Psoas muscle (tissue), 8 donors: ENCODE results near the gene TLE1. TPM values are rescaled to one million over a fixed set of nuclear protein-coding genes. Genes with fewer than 3 reads are reported as not detected.

Experiments used
- ATAC-seq, 4 donors: fragments of 200-7000 bp; cut with Tn5 transposase; one replicate each; pipeline ENCODE4 v1.9.1; 2020; ENCODE audit warnings: moderate library complexity in 3 of 4, mild to moderate bottlenecking in 2 of 4
- DNase-seq, 2 donors: peaks; one replicate each; pipeline ENCODE4 v3.0.0-alpha.2; 2020
- H3K27ac ChIP-seq: fragments of 200-600 bp; one replicate; pipeline ENCODE4 v1.8.0; 2022
- H3K27me3 ChIP-seq, 3 donors: fragments of 200-600 bp in 1 of 3; one replicate each; pipeline versions ENCODE4 v1.6.1 to v1.8.0; 2013 to 2022; ENCODE audit warnings: low read length in 2 of 3, mild to moderate bottlenecking in 2 of 3, moderate library complexity in 1 of 3; ENCODE audit not compliant: insufficient read depth in 3 of 3
- H3K36me3 ChIP-seq, 2 donors: fragments of 200-600 bp in 1 of 2; one replicate each; pipeline versions ENCODE4 v1.6.1 to v1.8.0; 2013 to 2022; ENCODE audit warnings: low read depth in 1 of 2, mild to moderate bottlenecking in 1 of 2, moderate library complexity in 1 of 2; ENCODE audit not compliant: insufficient read depth in 1 of 2
- H3K4me1 ChIP-seq: fragments of 200-600 bp; one replicate; pipeline ENCODE4 v1.8.0; 2022
- H3K4me3 ChIP-seq: fragments of 200-600 bp; one replicate; pipeline ENCODE4 v1.8.0; 2022; ENCODE audit warnings: mild to moderate bottlenecking
- H3K9me3 ChIP-seq: fragments of 200-600 bp; one replicate; pipeline ENCODE4 v1.8.0; 2022
- CTCF ChIP-seq: fragments of 200-600 bp; IDR thresholded peaks from one replicate; pipeline ENCODE4 v1.8.0; 2022; ENCODE audit warnings: antibody characterized with exemption
- WGBS, 3 donors: extraction: QIAGEN DNeasy Blood & Tissue Kit; methylation state at CpG; one replicate each; pipeline versions ENCODE4 v1.1.6 to v1.1.7; 2013; 5-methylcytosine and 5-hydroxymethylcytosine counted together
- intact Hi-C, 2 donors: fragments of 100-400 bp; cut with DNase I; formaldehyde crosslinking; loops; one replicate each; pipeline versions ENCODE4 v1.11.0 to v1.14.2; 2022
- polyA plus RNA-seq, 3 donors: library from polyadenylated mRNA; stranded (reverse); fragments of 200-250 nt; gene quantifications; one replicate each; pipeline ENCODE4 v1.2.3, GENCODE V29; 2013
- total RNA-seq, 4 donors: library from RNA; stranded (reverse); fragmentation: NEBNext Ultra II Directional in 2 of 4; extraction: Animal tissue kit (Norgen Biotek cat#: 25700) in 2 of 4; gene quantifications; one replicate each; pipeline versions ENCODE4 v1.2.1 to v1.2.4, GENCODE V29; 2021 to 2023
- donor health status: healthy with polysubstance abuse.
- donor health status: DM: no; HTN: no; CAD: no; lungs with moderate emphysema.
- donor health status: Bipolar disorder and iron deficiency.
- donor health status: healthy.
- donor health status: DM: yes; HTN: yes; CAD: no.
- donor health status: DM: no; HTN: no; CAD: no.
- donor health status: DM: no; HTN: no; CAD: no.
- donor health status: DM: yes; HTN: yes; CAD: no.

Gene TLE1
- total and polyA plus RNA-seq, 7 donors, result 14.6 to 46.7 (median 34.9) TPM

GRCh38 chr9:81637276-81637675 lies 52.1 kb downstream of the TLE1 start:
- ATAC-seq, result no peak
- H3K4me1 ChIP-seq, result peaks cover 4% of the 10 kb centered on the region
- no peak for TF ChIP-seq CTCF

GRCh38 chr9:81636255-81636599 lies 53.1 kb downstream of the TLE1 start:
- Histone ChIP-seq H3K4me3 (no peak overlapping the region), H3K27ac (no peak overlapping the region), H3K4me1 (peaks cover 4% of the 10 kb centered on the region), H3K27me3 (no peaks in the 10 kb centered on the region), H3K9me3 (no peaks in the 10 kb centered on the region), H3K36me3 (peaks cover 0 to 23% of the 10 kb centered on the region in 2 donors)
- intact Hi-C loops, result no loop called here
- ATAC-seq, result no peak
- DNase-seq, result no peak
- TF ChIP-seq CTCF, result no peak
- whole genome bisulfite sequencing, 3 donors, result 79 to 94% (median 90%) methylated on average over 3 of the region's 3 CpGs

More at GRCh38 chr9:81637276-81637675, 52.1 kb downstream of the TLE1 start:
- intact Hi-C loops, result no loop called here
- WGBS, 3 donors, result 92 to 96% (median 93%) methylated on average over 1 of the region's 1 CpG
- no peak for DNase-seq
- H3K36me3 ChIP-seq, result peaks cover 0 to 18% of the 10 kb centered on the region in 2 donors
- no peaks in the 10 kb centered on the region for H3K9me3 ChIP-seq
- no peak overlapping the region for H3K4me3 ChIP-seq
- no peaks in the 10 kb centered on the region for H3K27me3 ChIP-seq
- no peak overlapping the region for H3K27ac ChIP-seq

GRCh38 chr9:81635521-81636254 lies 53.7 kb downstream of the TLE1 start:
- intact Hi-C loops, result no loop called here
- Histone ChIP-seq H3K4me1 (peaks cover 2% of the 10 kb centered on the region), H3K27ac (no peak overlapping the region), H3K9me3 (no peaks in the 10 kb centered on the region), H3K4me3 (no peak overlapping the region), H3K36me3 (peaks cover 0 to 23% of the 10 kb centered on the region in 2 donors), H3K27me3 (no peaks in the 10 kb centered on the region)
- DNase-seq (no peak), ATAC-seq (no peak)
- 93 to 97% (median 95%) methylated on average over 1 of the region's 1 CpG for whole genome bisulfite sequencing, 3 donors
- TF ChIP-seq CTCF, result no peak

GRCh38 chr9:81634915-81635516 lies 54.3 kb downstream of the TLE1 start:
- peak in 2 of 4 donors; percentile 34 to 36 for ATAC-seq
- Histone ChIP-seq H3K9me3 (no peaks in the 10 kb centered on the region), H3K36me3 (peaks cover 0 to 23% of the 10 kb centered on the region in 2 donors), H3K4me1 (no peaks in the 10 kb centered on the region), H3K4me3 (no peak overlapping the region), H3K27ac (no peak overlapping the region), H3K27me3 (no peaks in the 10 kb centered on the region)
- DNase-seq, result no peak
- intact Hi-C loops, result no loop called here
- WGBS, 3 donors, result 69 to 81% (median 78%) methylated on average over 5 of the region's 5 CpGs
- TF ChIP-seq CTCF, result no peak
